PC-3 (cell line): ENCODE results near the gene BNIP5.

Experiments used
- EZH2 ChIP-seq: fragments of 300-600 bp; sonication (generic); IDR thresholded peaks from one replicate; pipeline ENCODE4 v1.6.1; 2017; ENCODE audit warnings: antibody characterized with exemption, mild to moderate bottlenecking, low read length; ENCODE audit not compliant: unreplicated experiment
- TF ChIP-seq, protein P1 (sequence below): fragments of 300-600 bp; sonication (generic); conservative IDR thresholded peaks from 2 replicates; pipeline ENCODE4 v1.5.1; 2017; ENCODE audit warnings: antibody characterized with exemption, low read depth, mild to moderate bottlenecking, low read length

DNA sequence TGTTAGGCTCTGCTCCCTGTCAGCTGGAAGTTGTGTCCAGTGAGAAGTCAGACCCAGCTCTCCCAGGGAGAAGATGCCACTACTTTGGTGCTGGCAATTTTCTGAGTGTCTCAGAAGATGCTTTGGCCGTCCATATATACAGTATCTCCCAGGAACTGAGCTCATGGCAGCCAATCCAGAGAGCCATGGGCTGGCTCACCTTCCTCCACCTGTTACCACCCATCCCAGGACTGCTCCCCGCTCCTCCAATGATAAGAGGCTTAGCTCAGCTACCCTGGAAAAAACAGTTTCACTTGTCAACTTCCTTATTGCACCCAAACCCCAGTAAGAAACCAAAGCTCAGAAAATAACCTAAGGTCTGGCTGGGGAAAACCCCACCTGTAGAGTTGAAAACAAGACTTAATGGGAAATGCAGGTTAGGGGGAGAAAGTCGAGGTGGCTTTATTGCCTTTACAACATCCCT is at the start of gene BNIP5:
- TF ChIP-seq, protein P1, sequence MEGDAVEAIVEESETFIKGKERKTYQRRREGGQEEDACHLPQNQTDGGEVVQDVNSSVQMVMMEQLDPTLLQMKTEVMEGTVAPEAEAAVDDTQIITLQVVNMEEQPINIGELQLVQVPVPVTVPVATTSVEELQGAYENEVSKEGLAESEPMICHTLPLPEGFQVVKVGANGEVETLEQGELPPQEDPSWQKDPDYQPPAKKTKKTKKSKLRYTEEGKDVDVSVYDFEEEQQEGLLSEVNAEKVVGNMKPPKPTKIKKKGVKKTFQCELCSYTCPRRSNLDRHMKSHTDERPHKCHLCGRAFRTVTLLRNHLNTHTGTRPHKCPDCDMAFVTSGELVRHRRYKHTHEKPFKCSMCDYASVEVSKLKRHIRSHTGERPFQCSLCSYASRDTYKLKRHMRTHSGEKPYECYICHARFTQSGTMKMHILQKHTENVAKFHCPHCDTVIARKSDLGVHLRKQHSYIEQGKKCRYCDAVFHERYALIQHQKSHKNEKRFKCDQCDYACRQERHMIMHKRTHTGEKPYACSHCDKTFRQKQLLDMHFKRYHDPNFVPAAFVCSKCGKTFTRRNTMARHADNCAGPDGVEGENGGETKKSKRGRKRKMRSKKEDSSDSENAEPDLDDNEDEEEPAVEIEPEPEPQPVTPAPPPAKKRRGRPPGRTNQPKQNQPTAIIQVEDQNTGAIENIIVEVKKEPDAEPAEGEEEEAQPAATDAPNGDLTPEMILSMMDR = no peak
- TF ChIP-seq EZH2 = no peak
